ENCODE measurements around the gene INPP5D.
"Not testable (repeated sequence)": the region's sequence is repeated elsewhere in the genome, so short reads cannot be mapped to it uniquely, and the experiment has no call there.

The INPP5D gene

DNA sequence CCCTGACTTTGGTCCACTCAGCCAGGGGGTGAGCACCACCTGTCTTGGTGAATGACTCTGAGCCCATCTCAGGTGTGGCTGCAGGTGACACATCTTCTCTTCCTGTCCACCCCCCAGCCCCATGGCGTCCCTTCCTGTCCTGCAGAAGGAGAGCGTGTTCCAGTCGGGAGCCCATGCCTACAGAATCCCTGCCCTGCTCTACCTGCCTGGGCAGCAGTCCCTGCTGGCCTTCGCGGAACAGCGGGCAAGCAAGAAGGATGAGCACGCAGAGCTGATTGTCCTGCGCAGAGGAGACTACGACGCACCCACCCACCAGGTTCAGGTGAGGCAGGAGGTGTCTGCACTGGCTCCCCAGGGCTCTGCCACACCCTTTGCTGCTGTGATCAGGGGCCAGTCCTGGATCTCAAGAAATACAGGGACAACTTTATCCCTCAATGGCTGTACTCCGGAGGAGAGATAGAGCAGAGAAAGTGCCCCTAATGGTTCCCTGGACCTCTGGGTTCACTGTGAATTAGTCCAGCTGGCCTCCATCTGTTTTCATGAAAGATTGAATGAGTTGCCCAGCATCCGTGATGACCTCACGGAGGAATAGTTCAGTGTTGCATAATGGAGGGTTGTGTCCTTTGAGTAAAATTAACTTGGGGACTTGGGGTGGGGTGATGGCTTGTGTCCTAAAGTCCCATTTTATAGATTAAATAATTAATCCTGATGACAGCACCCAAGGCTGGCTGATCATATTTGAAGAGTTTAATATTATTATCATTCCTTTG, 27.4 kb upstream of the INPP5D start, which contains the start of gene NEU2:
NEU2 (plus strand) TSS at position 122 of the 770 bp plus-strand sequence; CDS start at position 122, 0 bp downstream.
- no peak for DNase-seq (ENCODE audit: low read depth)

GRCh38 chr2:233033672-233034071, 26.5 kb upstream of the INPP5D start:
- DNase-seq (ENCODE audit: low read depth) = no peak

DNA sequence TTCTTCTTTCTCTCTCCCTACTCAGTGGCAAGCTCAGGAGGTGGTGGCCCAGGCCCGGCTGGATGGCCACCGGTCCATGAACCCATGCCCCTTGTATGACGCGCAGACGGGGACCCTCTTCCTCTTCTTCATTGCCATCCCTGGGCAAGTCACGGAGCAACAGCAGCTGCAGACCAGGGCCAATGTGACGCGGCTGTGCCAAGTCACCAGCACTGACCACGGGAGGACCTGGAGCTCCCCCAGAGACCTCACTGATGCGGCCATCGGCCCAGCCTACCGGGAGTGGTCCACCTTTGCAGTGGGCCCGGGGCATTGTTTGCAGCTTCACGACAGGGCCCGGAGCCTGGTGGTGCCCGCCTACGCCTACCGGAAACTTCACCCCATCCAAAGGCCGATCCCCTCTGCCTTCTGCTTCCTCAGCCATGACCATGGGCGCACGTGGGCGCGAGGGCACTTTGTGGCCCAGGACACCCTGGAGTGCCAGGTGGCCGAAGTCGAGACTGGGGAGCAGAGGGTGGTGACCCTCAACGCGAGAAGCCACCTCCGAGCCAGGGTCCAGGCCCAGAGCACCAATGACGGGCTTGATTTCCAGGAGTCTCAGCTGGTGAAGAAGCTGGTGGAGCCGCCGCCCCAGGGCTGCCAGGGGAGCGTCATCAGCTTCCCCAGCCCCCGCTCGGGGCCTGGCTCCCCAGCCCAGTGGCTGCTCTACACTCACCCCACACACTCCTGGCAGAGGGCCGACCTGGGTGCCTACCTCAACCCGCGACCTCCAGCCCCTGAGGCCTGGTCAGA, 25.9 kb upstream of the INPP5D start:
- DNase-seq (ENCODE audit: low read depth) = no peak

- no peak for DNase-seq (ENCODE audit: low read depth)
These were observed 24.5 kb upstream of the INPP5D start for GRCh38 chr2:233035426-233036161.

DNA sequence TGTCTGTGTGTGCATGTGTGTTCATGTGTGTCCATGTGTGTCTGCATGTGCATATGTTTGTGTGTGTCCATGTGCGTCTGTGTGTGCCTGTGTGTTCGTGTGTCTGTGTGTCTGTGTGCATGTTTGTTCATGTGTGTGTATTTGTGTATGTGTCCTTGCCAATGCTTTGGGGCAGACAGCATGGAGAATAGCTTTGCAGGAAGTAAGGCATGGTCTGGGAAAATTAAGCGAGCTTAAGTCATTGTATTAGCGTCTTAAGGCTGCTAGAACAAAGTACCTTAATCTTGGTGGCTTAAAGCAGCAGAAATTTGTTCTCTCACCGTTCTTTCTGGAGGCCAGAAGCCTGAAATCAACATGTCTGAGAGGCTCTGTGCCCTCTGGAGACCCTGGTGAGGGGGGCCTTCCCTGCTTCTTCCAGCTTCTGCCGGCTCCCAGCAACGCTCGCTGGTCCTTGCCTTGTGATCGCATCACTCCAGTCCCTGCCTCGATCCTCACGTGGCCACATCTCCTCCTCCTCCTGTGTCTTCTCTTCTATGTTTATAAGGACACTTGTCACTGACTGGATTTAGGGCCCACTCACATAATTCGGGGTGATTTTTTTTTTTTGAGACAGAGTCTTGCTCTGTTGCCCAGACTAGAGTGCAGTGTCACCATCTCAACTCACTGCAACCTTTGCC, 23.8 kb upstream of the INPP5D start:
- no peak for DNase-seq (ENCODE audit: low read depth)

- DNase-seq (ENCODE audit: low read depth) = no peak
These were observed 23.1 kb upstream of the INPP5D start for GRCh38 chr2:233037078-233037477.

DNA sequence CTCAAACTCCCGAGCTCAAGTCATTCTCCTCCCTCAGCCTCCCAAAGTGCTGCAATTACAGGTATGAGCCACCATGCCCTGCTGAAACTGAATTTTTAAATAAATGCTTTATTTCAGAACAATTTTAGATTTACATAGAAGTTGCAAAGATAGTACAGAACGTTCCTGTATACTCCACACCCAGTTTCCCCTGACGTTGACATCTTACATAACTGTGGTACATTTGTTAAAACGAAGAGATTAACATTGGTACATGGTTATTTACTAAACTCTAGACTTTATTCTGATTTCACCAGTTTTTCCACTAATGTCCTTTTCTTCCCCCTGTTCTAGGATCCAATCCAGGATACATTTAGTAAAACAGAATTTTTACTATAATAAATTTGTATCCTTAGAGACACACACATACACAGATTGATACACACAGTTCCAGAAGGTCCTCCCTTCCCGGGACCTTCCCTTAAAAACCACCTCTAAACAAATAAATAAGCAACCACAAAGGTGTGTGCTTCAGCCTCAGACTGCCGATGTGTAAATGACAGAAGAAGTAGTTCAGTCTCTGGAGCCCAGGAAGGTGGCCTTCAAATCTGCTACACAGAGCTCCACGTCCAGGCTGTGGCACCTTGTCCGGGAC, 20.8 kb upstream of the INPP5D start:
- DNase-seq (ENCODE audit: low read depth) = no peak

DNA sequence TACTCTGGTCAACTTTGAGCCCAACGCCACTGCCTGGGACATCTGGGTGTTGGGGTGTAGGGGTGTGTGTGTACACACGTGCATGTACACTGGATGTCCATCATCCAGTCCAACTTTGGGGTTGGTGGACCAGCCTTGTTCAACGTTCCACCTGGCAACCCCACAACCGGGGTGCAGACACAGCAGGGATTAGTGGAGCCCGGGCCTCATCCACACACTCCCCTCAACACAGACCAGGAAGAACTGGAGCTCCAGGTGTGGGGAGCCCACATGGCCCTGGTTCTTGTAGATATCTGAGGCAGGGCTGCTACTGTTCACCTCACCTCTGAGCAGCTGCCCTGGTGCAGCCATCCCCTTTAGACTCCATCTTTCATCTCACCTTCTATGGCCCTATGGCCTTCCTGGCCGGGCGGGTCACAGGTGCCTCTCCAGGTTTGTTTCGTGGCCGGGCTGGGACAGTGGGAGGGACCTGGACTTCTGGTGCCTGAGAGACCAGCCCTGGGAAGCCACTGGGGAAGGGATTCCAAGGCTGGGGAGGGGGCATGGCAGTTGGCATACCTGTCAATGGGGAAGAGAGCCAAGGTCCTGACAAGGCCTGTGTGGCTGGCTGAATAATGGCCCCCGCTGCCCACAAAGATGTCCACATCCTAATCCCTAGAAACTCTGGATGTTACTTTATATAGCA, 20.2 kb upstream of the INPP5D start:
- DNase-seq (ENCODE audit: low read depth) = no peak

DNA sequence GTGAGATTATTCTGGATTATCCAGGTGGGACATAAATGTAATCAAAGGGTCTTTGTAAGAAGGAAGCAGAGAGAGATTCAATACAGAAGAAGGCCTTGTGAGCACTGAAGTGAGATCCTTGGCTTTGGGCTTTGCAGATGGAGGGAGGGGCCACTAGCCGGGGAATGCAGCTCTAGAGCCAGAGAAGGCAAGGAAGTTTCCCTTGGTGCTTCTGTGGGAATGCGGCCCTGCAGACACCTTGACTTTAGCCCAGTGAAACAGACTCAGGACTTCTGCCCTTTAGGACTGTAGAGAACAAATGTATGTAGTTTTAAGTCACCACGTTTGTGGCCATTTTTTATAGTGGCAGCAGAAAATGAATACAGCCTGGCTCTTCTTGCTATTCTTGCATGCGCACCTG, 19.6 kb upstream of the INPP5D start:
- no peak for DNase-seq (ENCODE audit: low read depth)

DNA sequence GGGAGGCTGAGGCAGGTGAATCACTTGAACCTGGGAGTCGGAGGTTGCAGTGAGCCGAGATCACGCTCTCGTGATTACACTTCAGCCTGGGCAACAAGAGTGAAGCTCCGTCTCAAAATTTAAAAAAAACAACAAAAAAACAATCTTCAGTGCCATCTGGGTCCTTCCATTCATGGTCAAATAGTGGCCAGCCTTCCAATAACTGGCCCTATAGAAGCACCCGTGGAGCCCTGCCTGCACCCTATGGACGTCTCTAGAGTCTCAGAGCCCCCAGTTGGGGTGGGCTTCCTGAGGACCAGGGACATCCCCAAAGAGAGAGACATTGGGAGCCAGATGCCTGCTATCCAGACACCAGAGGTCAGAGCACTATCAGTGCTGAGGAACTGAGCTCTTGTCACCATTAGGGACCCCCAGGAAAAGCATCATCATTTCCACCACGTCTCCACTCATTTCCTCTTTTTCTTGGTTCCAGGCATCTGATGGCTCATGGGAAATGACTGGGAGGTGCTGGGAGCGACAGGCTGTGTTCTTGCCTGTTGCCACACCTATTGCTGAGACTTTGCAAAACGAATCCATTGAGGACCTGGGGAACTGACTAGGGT, 18.3 kb upstream of the INPP5D start:
- no peak for DNase-seq (ENCODE audit: low read depth)

- no peak for DNase-seq (ENCODE audit: low read depth)
These were observed 17.6 kb upstream of the INPP5D start for GRCh38 chr2:233042549-233042948.

GRCh38 chr2:233044974-233045605, 15.1 kb upstream of the INPP5D start:
- no peak for DNase-seq (ENCODE audit: low read depth)

DNA sequence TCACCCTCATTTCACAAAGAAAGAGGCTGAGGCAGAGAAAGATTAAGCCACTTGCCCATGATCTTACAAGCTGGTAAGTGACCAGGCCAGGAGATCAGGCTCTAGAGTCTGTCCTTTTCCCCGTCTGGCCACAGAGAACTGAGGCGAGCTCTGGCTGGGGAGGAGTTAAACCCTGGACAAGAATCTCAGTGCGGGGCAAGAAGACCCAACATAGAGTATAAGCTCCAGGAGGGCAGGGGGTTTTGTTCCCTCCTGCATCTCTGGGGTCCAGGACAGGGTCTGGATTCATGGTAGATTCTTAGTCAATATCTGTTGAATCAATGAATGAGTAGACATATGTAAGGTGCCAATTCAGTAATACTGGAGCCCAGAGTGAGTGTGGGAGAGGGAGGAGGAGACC, 12.9 kb upstream of the INPP5D start:
- no peak for DNase-seq (ENCODE audit: low read depth)

GRCh38 chr2:233047667-233048066, 12.5 kb upstream of the INPP5D start:
- no peak for DNase-seq (ENCODE audit: low read depth)

DNA sequence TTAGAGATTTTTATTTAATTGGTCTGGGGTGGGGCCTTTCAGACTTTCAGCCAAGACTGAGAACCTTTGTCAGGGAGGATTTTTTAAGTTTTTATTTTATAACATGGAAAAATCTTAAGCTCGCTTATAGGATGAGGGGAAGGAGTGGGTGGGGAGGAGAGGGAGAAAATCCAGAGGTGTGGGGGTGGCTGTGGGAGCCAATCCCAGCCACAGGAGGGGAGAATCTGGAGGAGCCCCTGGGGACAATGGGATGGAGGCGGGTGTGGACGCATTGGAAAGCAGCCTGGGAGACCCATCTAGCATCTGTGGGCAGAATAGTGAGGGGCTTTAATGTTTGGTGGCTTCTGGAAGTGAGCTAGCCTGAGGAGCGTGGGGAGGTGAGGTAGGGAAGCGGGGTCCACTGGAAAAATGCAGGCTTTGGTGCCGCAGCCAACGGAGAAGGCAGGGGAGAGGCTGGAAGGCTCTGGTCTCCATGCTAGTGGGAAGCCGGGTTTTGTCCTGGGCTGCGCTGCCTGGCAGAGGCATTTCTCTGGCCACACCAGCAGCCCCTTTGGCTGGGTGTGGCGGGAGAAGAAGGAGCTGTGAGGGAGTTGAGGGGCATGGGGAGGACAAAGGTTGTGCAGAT, 11.5 kb upstream of the INPP5D start:
- no peak for DNase-seq (ENCODE audit: low read depth)

GRCh38 chr2:233049194-233049761, 10.9 kb upstream of the INPP5D start:
- DNase-seq (ENCODE audit: low read depth) = no peak

DNA sequence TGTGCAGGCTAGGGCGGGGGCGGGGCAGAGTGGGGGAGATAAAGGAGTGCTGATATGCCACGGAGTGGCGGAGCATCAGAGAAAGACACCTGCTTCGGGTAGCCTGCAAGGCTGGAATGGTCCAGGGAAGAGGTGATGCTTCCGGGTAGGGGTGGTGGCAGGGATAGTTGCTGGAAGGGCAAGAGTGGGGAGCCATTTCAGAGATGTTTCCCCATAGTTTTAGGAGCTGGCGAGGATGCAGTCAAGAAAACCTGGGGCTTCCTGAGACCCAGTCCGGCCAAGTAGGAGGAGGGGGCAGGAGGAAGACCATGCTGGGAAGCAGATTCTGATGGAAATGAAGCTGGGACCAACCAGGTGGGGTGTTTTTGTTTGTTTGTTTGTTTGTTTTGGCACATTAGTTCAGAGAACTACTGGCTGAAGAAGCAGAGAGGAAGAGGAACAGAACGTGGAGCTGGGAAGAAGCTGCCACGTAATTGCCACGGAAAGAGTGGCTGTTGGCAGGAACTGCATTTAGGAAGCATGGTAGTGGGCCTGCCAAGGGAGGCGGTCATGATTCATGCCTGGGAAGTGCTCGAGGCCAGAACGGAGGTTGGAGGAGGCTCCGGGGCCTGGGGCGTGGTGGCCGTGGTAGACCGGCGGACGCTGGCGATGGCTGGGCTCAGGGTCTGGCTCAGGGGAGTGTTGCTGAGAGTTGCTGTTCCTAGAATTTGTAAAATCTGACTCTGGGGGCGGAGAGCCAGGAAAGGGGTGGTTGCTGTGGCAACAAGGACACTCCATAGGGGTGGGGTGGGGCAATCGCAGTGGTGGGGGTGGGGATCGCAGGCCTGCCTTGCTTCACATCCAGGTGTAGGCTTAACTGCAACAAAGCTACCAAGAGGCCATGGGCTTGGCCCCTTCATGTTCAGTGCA, 8.6 kb upstream of the INPP5D start:
- no peak for DNase-seq (ENCODE audit: low read depth)

DNA sequence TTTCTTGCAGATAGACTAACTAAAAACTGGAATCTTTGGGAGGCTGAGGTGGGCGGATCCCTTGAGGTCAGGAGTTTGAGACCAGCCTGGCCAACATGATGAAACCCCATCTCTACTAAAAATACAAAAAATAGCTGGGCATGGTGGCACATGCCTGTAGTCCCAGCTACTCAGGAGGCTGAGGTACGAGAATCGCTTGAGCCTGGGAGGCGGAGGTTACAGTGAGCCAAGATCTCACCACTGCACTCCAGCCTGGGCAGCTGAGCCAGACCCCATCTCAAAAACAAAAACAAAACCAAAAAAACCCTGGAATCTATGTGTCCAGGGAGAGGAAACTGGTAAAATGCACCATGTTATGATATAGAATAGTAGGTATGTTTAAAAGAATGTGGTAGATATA, 7.6 kb upstream of the INPP5D start:
- not testable (repeated sequence) for DNase-seq (ENCODE audit: low read depth)
